Ishikawa (cell line): ENCODE results near the gene EXOC4.

Experiments used
- CEBPB ChIP-seq: IDR thresholded peaks from 2 replicates; pipeline ENCODE4 v1.6.1; 2012
- EP300 ChIP-seq: IDR thresholded peaks from 2 replicates; pipeline ENCODE4 v1.6.1; 2012; ENCODE audit warnings: borderline replicate concordance
- NFIC ChIP-seq: IDR thresholded peaks from 2 replicates; pipeline ENCODE4 v1.6.1; 2012
- TAF1 ChIP-seq: IDR thresholded peaks from 2 replicates; pipeline ENCODE4 v1.6.1; 2012; ENCODE audit warnings: low read depth, mild to moderate bottlenecking
- TCF12 ChIP-seq: IDR thresholded peaks from 2 replicates; pipeline ENCODE4 v1.6.1; 2012; ENCODE audit warnings: low read depth
- TEAD4 ChIP-seq: IDR thresholded peaks from 2 replicates; pipeline ENCODE4 v1.6.1; 2012
- YY1 ChIP-seq: IDR thresholded peaks from 2 replicates; pipeline ENCODE4 v1.6.1; 2012; ENCODE audit warnings: low read depth
- TF ChIP-seq, protein P1 (sequence below): IDR thresholded peaks from 2 replicates; pipeline ENCODE4 v1.6.1; 2012; ENCODE audit warnings: low read depth, mild to moderate bottlenecking
- TF ChIP-seq, protein P2 (sequence below): IDR thresholded peaks from 2 replicates; pipeline ENCODE4 v1.6.1; 2012

DNA sequence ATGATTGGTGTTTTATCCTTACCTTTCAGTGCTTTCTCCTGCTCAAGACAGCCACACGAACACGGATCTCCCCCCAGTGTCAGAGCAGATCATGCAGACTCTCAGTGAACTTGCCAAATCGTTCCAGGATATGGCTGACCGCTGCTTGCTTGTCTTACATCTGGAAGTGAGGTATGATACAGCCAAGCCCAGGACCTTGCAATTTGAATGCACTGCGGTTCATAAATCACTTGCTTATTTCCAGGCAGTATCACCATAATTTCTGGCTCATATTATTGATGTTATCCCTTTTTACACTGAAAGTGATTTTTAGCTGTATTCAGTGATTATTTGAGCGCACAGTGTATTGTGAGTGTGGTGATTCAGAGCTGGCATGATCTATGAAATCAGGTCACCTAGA is 744.6 kb downstream of the EXOC4 start:
- no peak for TF ChIP-seq TEAD4
- TF ChIP-seq, protein P1, sequence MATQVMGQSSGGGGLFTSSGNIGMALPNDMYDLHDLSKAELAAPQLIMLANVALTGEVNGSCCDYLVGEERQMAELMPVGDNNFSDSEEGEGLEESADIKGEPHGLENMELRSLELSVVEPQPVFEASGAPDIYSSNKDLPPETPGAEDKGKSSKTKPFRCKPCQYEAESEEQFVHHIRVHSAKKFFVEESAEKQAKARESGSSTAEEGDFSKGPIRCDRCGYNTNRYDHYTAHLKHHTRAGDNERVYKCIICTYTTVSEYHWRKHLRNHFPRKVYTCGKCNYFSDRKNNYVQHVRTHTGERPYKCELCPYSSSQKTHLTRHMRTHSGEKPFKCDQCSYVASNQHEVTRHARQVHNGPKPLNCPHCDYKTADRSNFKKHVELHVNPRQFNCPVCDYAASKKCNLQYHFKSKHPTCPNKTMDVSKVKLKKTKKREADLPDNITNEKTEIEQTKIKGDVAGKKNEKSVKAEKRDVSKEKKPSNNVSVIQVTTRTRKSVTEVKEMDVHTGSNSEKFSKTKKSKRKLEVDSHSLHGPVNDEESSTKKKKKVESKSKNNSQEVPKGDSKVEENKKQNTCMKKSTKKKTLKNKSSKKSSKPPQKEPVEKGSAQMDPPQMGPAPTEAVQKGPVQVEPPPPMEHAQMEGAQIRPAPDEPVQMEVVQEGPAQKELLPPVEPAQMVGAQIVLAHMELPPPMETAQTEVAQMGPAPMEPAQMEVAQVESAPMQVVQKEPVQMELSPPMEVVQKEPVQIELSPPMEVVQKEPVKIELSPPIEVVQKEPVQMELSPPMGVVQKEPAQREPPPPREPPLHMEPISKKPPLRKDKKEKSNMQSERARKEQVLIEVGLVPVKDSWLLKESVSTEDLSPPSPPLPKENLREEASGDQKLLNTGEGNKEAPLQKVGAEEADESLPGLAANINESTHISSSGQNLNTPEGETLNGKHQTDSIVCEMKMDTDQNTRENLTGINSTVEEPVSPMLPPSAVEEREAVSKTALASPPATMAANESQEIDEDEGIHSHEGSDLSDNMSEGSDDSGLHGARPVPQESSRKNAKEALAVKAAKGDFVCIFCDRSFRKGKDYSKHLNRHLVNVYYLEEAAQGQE, result no peak
- no peak for TF ChIP-seq YY1
- TF ChIP-seq TCF12, result no peak
- TF ChIP-seq TAF1, result no peak
- no peak for TF ChIP-seq EP300
- TF ChIP-seq, protein P2, sequence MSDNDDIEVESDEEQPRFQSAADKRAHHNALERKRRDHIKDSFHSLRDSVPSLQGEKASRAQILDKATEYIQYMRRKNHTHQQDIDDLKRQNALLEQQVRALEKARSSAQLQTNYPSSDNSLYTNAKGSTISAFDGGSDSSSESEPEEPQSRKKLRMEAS, result no peak
- TF ChIP-seq NFIC, result no peak
- TF ChIP-seq CEBPB, result no peak
